Sciatic nerve (tissue), 2 donors: Measurements from ENCODE around the gene SYNPO2. TPM values are rescaled to one million over a fixed set of nuclear protein-coding genes. Genes with fewer than 3 reads are reported as not detected.
A peak's percentile ranks its signal among the peaks of the same experiment; 100 is the strongest.

ENCODE experiments used
- ATAC-seq: fragments of 200-7000 bp; cut with Tn5 transposase; one replicate; pipeline ENCODE4 v1.9.1; 2020; ENCODE audit warnings: mild to moderate bottlenecking, moderate library complexity
- DNase-seq: peaks from one replicate; pipeline ENCODE4 v3.0.0-alpha.2; 2020; ENCODE audit warnings: low spot score
- intact Hi-C: fragments of 100-400 bp; cut with DNase I; formaldehyde crosslinking; loops from one replicate; pipeline ENCODE4 v1.14.2; 2022
- total RNA-seq: library from RNA; stranded (reverse); fragmentation: NEBNext Ultra II Directional; extraction: Animal tissue kit (Norgen Biotek cat#: 25700); gene quantifications from one replicate; pipeline ENCODE4 v1.2.1, GENCODE V29; 2021
- donor health status: DM: no; HTN: no; CAD: no.
- donor health status: DM: no; HTN: no; CAD: no.

Gene SYNPO2
- total RNA-seq, 1 donor from 2014 or later = 113 TPM

- no peak for DNase-seq
- intact Hi-C loops = no loop called here
- peak; percentile 34 for ATAC-seq
These were observed 192.3 kb downstream of the SYNPO2 start for GRCh38 chr4:119080721-119081541.

GRCh38 chr4:119081542-119081859 lies 192.8 kb downstream of the SYNPO2 start:
- intact Hi-C loops = no loop called here
- no peak for ATAC-seq

GRCh38 chr4:119081943-119082342 lies 193.3 kb downstream of the SYNPO2 start:
- intact Hi-C loops = no loop called here
- DNase-seq (no peak), ATAC-seq (peak; percentile 81)

More at GRCh38 chr4:119081542-119081859, 192.8 kb downstream of the SYNPO2 start:
- DNase-seq = no peak

- DNase-seq (no peak), ATAC-seq (no peak)
- intact Hi-C loops = no loop called here
These were observed 194.0 kb downstream of the SYNPO2 start for GRCh38 chr4:119082661-119083060.

GRCh38 chr4:119084513-119084912 lies 195.9 kb downstream of the SYNPO2 start:
- intact Hi-C loops = no loop called here
- ATAC-seq (no peak), DNase-seq (no peak)

GRCh38 chr4:119087121-119087520 lies 198.5 kb downstream of the SYNPO2 start:
- DNase-seq (no peak), ATAC-seq (peak; percentile 69)
- intact Hi-C loops = no loop called here

- intact Hi-C loops = no loop called here
- ATAC-seq (no peak), DNase-seq (no peak)
These were observed 199.0 kb downstream of the SYNPO2 start for GRCh38 chr4:119087656-119088055.

- no peak for DNase-seq
- peak; percentile 23 for ATAC-seq
- intact Hi-C loops = no loop called here
These were observed 204.6 kb downstream of the SYNPO2 start for GRCh38 chr4:119093042-119093827.

GRCh38 chr4:119097282-119097900 lies 208.7 kb downstream of the SYNPO2 start:
- ATAC-seq = no peak
- DNase-seq = no peak
- intact Hi-C loops = no loop called here

GRCh38 chr4:119098306-119098705 lies 209.7 kb downstream of the SYNPO2 start:
- intact Hi-C loops = loop anchor here (2.0 kb wide), 2 partner anchors 38 to 46 kb away; no protein-coding TSS in a partner anchor
- ATAC-seq (no peak), DNase-seq (no peak)

- intact Hi-C loops = loop anchor here (2.0 kb wide), 2 partner anchors 37 to 47 kb away; no protein-coding TSS in a partner anchor
- DNase-seq (no peak), ATAC-seq (peak; percentile 92)
These were observed 210.7 kb downstream of the SYNPO2 start for GRCh38 chr4:119099227-119099810.

- ATAC-seq = no peak
- intact Hi-C loops = loop anchor here (10.0 kb wide), 1 partner anchor 116 kb away; no protein-coding TSS in a partner anchor
These were observed 212.0 kb downstream of the SYNPO2 start for GRCh38 chr4:119100655-119101054.

GRCh38 chr4:119103263-119103662 lies 214.6 kb downstream of the SYNPO2 start:
- intact Hi-C loops = loop anchor here (10.0 kb wide), 1 partner anchor 118 kb away; no protein-coding TSS in a partner anchor
- peak; percentile 63 for ATAC-seq
- no peak for DNase-seq

More at GRCh38 chr4:119100655-119101054, 212.0 kb downstream of the SYNPO2 start:
- no peak for DNase-seq

GRCh38 chr4:119104644-119105273 lies 216.1 kb downstream of the SYNPO2 start:
- ATAC-seq = no peak
- DNase-seq = no peak
- intact Hi-C loops = loop anchor here (10.0 kb wide), 1 partner anchor 120 kb away; no protein-coding TSS in a partner anchor

- intact Hi-C loops = loop anchor here (10.0 kb wide), 1 partner anchor 121 kb away; no protein-coding TSS in a partner anchor
- ATAC-seq (no peak), DNase-seq (no peak)
These were observed 217.0 kb downstream of the SYNPO2 start for GRCh38 chr4:119105605-119106004.

- DNase-seq = no peak
- ATAC-seq = no peak
- intact Hi-C loops = loop anchor here (10.0 kb wide), 1 partner anchor 122 kb away; no protein-coding TSS in a partner anchor
These were observed 217.7 kb downstream of the SYNPO2 start for GRCh38 chr4:119106036-119107000.

GRCh38 chr4:119110121-119110520 lies 221.5 kb downstream of the SYNPO2 start:
- ATAC-seq (no peak), DNase-seq (no peak)
- intact Hi-C loops = no loop called here
